Lung (tissue), 12 donors: ENCODE data around the gene PUDP. TPM values are rescaled to one million over a fixed set of nuclear protein-coding genes. Genes with fewer than 3 reads are reported as not detected.
A peak's percentile ranks its signal among the peaks of the same experiment; 100 is the strongest.
"Not testable (repeated sequence)": the region's sequence is repeated elsewhere in the genome, so short reads cannot be mapped to it uniquely, and the experiment has no call there.

ENCODE experiments used
- ATAC-seq: fragments of 200-7000 bp; cut with Tn5 transposase; one replicate; pipeline ENCODE4 v1.9.1; 2020; ENCODE audit warnings: moderate number of reproducible peaks; ENCODE audit not compliant: insufficient read depth, low FRiP score
- DNase-seq, 3 donors: peaks; one replicate each; pipeline ENCODE4 v3.0.0-alpha.2; 2013 to 2017
- H3K27ac ChIP-seq, 2 donors: one replicate each; pipeline ENCODE4 v1.5.1; 2013; ENCODE audit warnings: mild to moderate bottlenecking in 2 of 2, moderate library complexity in 2 of 2, control low read depth in 1 of 2, inconsistent platforms in 1 of 2, low read depth in 1 of 2, low read length in 1 of 2
- H3K27me3 ChIP-seq, 3 donors: one replicate each; pipeline ENCODE4 v1.5.1; 2013; ENCODE audit warnings: low read length in 2 of 3; ENCODE audit not compliant: control insufficient read depth in 3 of 3, insufficient read depth in 3 of 3
- H3K36me3 ChIP-seq, 4 donors: one replicate each; pipeline ENCODE4 v1.5.1; 2013; ENCODE audit warnings: low read length in 4 of 4, mild to moderate bottlenecking in 1 of 4, moderate library complexity in 1 of 4; ENCODE audit not compliant: control insufficient read depth in 4 of 4, insufficient read depth in 4 of 4
- H3K4me1 ChIP-seq, 5 donors: one replicate each; pipeline ENCODE4 v1.5.1; 2013; ENCODE audit warnings: low read length in 5 of 5, mild to moderate bottlenecking in 2 of 5, moderate library complexity in 1 of 5; ENCODE audit not compliant: control insufficient read depth in 5 of 5, insufficient read depth in 5 of 5
- H3K4me3 ChIP-seq: one replicate; pipeline ENCODE4 v1.5.1; 2013; ENCODE audit warnings: mild to moderate bottlenecking, control low read depth, moderate library complexity
- H3K9ac ChIP-seq, 2 donors: one replicate each; pipeline ENCODE4 v1.5.1; 2013; ENCODE audit warnings: low read length in 2 of 2, control low read depth in 1 of 2; ENCODE audit not compliant: insufficient read depth in 1 of 2
- H3K9me3 ChIP-seq, 4 donors: one replicate each; pipeline ENCODE4 v1.5.1; 2013; ENCODE audit warnings: low read length in 3 of 4, mild to moderate bottlenecking in 1 of 4, moderate library complexity in 1 of 4; ENCODE audit not compliant: control insufficient read depth in 4 of 4, insufficient read depth in 3 of 4
- WGBS, 2 donors: extraction: QIAGEN DNeasy Blood & Tissue Kit; methylation state at CpG; one replicate each; pipeline ENCODE4 v1.1.7; 2013; 5-methylcytosine and 5-hydroxymethylcytosine counted together
- polyA plus RNA-seq, 2 donors: library from polyadenylated mRNA; stranded (reverse); fragments of 200-250 nt; gene quantifications; one replicate each; pipeline ENCODE4 v1.2.1, GENCODE V29; 2013
- total RNA-seq, 2 donors: library from RNA; depleted of rRNA in 1 of 2; stranded (reverse); fragments of >200 nt in 1 of 2; gene quantifications; one replicate each; pipeline ENCODE4 v1.2.1, GENCODE V29; 2014 to 2021
- TF ChIP-seq, protein P1 (sequence below): IDR thresholded peaks from 2 replicates; pipeline ENCODE4 v1.5.1; 2012; ENCODE audit warnings: mild to moderate bottlenecking; ENCODE audit errors: control extremely low read depth, extremely low read depth
- donor health status: control.
- donor health status: control.
- donor health status: Bipolar disorder and iron deficiency.
- donor health status: healthy.
- donor health status: DM: yes; HTN: yes; CAD: no.

PUDP gene
- total and polyA plus RNA-seq, 4 donors, result 12.1 to 24.5 (median 15.0) TPM

DNA sequence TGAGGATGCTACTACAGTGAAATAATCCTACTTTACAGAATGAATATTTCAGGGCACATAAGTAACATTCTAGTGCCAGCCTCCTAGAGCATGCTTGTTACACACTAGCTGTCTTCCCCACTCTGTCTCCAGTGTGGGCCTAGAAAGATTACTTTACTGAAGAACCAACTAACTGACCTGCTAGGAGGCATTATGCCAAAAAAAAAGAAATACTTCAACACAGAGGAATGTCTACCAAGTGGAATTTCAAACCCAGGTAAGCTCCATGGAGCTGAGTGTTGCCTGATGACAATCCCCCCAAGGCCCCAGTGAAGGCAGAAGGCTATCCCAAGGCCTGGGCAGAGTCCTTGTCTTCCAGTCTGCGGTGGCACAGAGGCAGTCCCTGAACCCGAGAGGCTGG is 41.3 kb downstream of the PUDP start:
- Histone ChIP-seq H3K27ac (no peak overlapping the region), H3K9ac (no peak overlapping the region), H3K4me1 (peaks cover 0 to 17% (median 0%) of the 10 kb centered on the region in 5 donors), H3K9me3 (peaks cover 0 to 4% (median 0%) of the 10 kb centered on the region in 4 donors), H3K36me3 (peaks cover 0 to 7% (median 4%) of the 10 kb centered on the region in 4 donors), H3K27me3 (peaks cover 0 to 8% (median 0%) of the 10 kb centered on the region in 3 donors), H3K4me3 (no peak overlapping the region)
- DNase-seq (peak in 1 of 3 donors; percentile 22), ATAC-seq (no peak)
- TF ChIP-seq, protein P1, sequence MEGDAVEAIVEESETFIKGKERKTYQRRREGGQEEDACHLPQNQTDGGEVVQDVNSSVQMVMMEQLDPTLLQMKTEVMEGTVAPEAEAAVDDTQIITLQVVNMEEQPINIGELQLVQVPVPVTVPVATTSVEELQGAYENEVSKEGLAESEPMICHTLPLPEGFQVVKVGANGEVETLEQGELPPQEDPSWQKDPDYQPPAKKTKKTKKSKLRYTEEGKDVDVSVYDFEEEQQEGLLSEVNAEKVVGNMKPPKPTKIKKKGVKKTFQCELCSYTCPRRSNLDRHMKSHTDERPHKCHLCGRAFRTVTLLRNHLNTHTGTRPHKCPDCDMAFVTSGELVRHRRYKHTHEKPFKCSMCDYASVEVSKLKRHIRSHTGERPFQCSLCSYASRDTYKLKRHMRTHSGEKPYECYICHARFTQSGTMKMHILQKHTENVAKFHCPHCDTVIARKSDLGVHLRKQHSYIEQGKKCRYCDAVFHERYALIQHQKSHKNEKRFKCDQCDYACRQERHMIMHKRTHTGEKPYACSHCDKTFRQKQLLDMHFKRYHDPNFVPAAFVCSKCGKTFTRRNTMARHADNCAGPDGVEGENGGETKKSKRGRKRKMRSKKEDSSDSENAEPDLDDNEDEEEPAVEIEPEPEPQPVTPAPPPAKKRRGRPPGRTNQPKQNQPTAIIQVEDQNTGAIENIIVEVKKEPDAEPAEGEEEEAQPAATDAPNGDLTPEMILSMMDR, result no peak
- WGBS, 2 donors, result 100% methylated on average over 2 of the region's 2 CpGs

DNA sequence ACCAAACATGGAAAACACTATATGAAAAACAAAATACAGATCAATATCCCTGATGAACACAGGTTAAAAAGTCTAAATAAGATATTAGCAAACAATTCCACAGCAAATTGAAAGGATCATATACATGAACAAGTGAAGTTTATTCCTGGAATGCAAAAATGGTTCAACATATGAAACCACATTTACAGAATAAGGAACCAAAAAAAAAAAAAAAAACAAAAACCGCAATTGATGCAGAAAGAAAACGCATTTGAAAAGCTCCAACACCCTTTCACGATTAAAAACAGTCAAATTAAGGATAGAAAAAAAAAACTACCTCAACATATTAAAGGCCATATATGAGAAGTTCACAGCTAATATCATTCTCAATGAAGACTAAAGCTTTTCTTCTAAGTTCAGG is 45.8 kb downstream of the PUDP start:
- WGBS, 2 donors, result 67 to 95% methylated on average over 3 of the region's 3 CpGs
- Histone ChIP-seq H3K9ac (no peak overlapping the region), H3K27ac (no peak overlapping the region), H3K4me1 (no peaks in the 10 kb centered on the region), H3K4me3 (no peak overlapping the region), H3K27me3 (peaks cover 0 to 12% (median 0%) of the 10 kb centered on the region in 3 donors), H3K36me3 (peaks cover 0 to 13% (median 5%) of the 10 kb centered on the region in 4 donors), H3K9me3 (peaks cover 0 to 4% (median 0%) of the 10 kb centered on the region in 4 donors)
- ATAC-seq (no peak), DNase-seq (no peak)
- TF ChIP-seq, protein P1, result no peak

DNA sequence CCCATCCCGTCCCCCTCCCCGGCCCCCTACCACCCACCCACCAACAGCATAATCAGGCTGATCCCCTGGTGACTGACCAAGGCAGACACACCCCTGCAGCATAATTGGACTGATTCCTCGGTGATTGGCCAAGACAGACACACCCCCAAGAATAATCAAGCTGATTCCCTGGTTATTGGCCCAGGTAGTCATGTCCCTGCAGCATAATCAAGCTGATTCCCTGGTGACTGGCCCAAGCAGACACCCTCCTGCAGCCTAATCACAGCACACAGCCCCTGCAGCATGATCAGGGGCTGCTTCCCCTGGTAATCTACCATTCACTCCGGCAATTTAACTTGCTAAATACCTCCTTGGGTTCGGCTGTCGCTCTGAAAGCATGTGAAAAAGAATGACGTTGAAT is 47.9 kb downstream of the PUDP start:
- peaks cover 0 to 20% (median 0%) of the 10 kb centered on the region in 3 donors for H3K27me3 ChIP-seq
- ATAC-seq (no peak), DNase-seq (no peak)
- 92 to 96% methylated on average over 7 of the region's 7 CpGs for WGBS, 2 donors
- no peak overlapping the region for H3K9ac ChIP-seq
- H3K36me3 ChIP-seq, result peaks cover 0 to 11% (median 5%) of the 10 kb centered on the region in 4 donors
- no peaks in the 10 kb centered on the region for H3K4me1 ChIP-seq
- H3K9me3 ChIP-seq, result peaks cover 0 to 4% (median 0%) of the 10 kb centered on the region in 4 donors
- TF ChIP-seq, protein P1, result no peak
- H3K27ac ChIP-seq, result no peak overlapping the region
- H3K4me3 ChIP-seq, result no peak overlapping the region

DNA sequence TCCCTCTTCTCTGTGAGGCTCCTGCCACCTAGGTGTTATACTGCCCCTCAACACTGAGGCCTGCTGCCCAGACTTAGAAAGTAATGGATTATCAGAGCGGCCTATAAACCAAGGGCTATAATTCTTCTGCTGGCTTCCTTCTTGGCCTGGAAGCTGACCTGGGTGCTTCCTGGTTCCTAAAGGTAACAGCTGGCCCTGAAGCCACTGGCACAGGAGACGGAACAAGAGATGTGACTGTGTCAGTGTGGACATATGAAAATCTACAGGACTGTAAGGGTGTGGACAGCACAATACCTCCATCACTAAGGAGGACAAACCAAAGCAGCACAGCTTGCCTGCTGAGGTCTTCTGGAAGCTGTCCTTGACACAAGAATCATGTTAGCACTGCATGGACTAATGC is 52.3 kb downstream of the PUDP start:
- not testable (repeated sequence) for DNase-seq, H3K27ac ChIP-seq

More for the DNA sequence above, 52.3 kb downstream of the PUDP start:
- H3K9me3 ChIP-seq, ATAC-seq, H3K4me3 ChIP-seq, H3K36me3 ChIP-seq, H3K4me1 ChIP-seq, H3K9ac ChIP-seq: not testable (repeated sequence)
- peaks cover 0 to 25% (median 3%) of the 10 kb centered on the region in 3 donors for H3K27me3 ChIP-seq
- WGBS, 2 donors, result 96 to 99% methylated on average over 2 of the region's 2 CpGs
